Adrenal gland (tissue), 5 donors: ENCODE measurements around the gene FAM219A.
"Not testable (repeated sequence)": the region's sequence is repeated elsewhere in the genome, so short reads cannot be mapped to it uniquely, and the experiment has no call there.

Source experiments
- POLR2A ChIP-seq, 2 donors: fragments of 450-650 bp; IDR thresholded peaks; one replicate each; pipeline ENCODE4 v1.6.1; 2017; ENCODE audit warnings: antibody characterized with exemption in 2 of 2, mild to moderate bottlenecking in 2 of 2, moderate library complexity in 1 of 2
- TF ChIP-seq, protein P1 (sequence below), 6 experiments: fragments of 450-650 bp in 4 of 6; fragments of 200-600 bp in 2 of 6; sonication (generic) in 1 of 6; IDR thresholded peaks; 1 replicate in 5 of 6; 2 replicates in 1 of 6; pipeline versions ENCODE4 v1.5.1 to v1.8.0; 2016 to 2021; ENCODE audit warnings: antibody characterized with exemption in 6 of 6, mild to moderate bottlenecking in 2 of 6, moderate library complexity in 1 of 6
- donor health status: DM: no; HTN: no; CAD: no.

DNA sequence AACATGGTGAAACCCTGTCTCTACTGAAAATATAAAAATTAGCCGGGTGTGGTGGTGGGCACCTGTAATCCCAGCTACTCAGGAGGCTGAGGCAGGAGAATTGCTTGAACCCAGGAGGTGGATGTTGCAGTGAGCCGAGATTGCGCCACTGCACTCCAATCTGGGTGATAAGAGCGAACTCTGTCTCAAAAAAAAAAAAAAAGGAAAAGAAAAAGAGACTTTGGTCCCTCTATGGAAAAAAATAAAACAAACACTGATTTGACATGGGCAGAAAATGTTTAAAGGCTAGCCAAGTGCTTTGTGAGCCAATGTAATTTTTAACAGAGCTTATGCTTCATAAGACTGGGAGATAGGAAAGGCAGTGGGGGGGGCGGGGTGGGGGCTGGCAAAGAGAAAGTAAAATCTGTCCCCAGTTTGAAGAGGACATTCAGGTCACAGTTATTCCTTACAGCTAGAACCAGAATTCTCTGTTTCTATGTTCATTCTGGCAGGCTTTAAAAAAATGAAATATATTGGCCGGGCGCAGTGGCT is 106.2 kb downstream of the FAM219A start:
- TF ChIP-seq, protein P1, sequence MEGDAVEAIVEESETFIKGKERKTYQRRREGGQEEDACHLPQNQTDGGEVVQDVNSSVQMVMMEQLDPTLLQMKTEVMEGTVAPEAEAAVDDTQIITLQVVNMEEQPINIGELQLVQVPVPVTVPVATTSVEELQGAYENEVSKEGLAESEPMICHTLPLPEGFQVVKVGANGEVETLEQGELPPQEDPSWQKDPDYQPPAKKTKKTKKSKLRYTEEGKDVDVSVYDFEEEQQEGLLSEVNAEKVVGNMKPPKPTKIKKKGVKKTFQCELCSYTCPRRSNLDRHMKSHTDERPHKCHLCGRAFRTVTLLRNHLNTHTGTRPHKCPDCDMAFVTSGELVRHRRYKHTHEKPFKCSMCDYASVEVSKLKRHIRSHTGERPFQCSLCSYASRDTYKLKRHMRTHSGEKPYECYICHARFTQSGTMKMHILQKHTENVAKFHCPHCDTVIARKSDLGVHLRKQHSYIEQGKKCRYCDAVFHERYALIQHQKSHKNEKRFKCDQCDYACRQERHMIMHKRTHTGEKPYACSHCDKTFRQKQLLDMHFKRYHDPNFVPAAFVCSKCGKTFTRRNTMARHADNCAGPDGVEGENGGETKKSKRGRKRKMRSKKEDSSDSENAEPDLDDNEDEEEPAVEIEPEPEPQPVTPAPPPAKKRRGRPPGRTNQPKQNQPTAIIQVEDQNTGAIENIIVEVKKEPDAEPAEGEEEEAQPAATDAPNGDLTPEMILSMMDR (IDR thresholded peaks at IDR 0.05), result not testable (repeated sequence)
- TF ChIP-seq POLR2A (IDR thresholded peaks at IDR 0.05), result not testable (repeated sequence)
